SK-N-SH treated with all-trans-retinoic acid at 6 μM for 48 hours (cell line): ENCODE data around the gene EWSR1.

ENCODE experiments used
- ATAC-seq: fragments of 200-7000 bp; cut with Tn5 transposase; 3 replicates; pipeline ENCODE4 v1.9.1; 2020; ENCODE audit warnings: mild to moderate bottlenecking, moderate library complexity
- ARNTL ChIP-seq: fragments of 450-650 bp; formaldehyde crosslinking; IDR thresholded peaks from 2 replicates; pipeline ENCODE4 v1.5.0; 2020; ENCODE audit warnings: low read depth, mild to moderate bottlenecking, moderate library complexity, borderline replicate concordance
- BACH2 ChIP-seq: fragments of 250-450 bp; sonication (Bioruptor Pico); IDR thresholded peaks from 2 replicates; pipeline ENCODE4 v1.9.0; 2021; ENCODE audit warnings: mild to moderate bottlenecking, borderline replicate concordance
- CSDC2 ChIP-seq: fragments of 250-450 bp; sonication (Bioruptor Pico); IDR thresholded peaks from 2 replicates; pipeline ENCODE4 v1.5.0; 2020; ENCODE audit warnings: mild to moderate bottlenecking, moderate library complexity
- ESRRG ChIP-seq: fragments of 250-450 bp; sonication (Bioruptor Pico); IDR thresholded peaks from 2 replicates; pipeline ENCODE4 v1.6.1; 2021; ENCODE audit warnings: mild to moderate bottlenecking
- GLIS3 ChIP-seq: fragments of 250-450 bp; sonication (Bioruptor Pico); IDR thresholded peaks from 2 replicates; pipeline ENCODE4 v1.5.0; 2020; ENCODE audit warnings: mild to moderate bottlenecking, moderate library complexity
- ISL1 ChIP-seq: fragments of 250-450 bp; sonication (Bioruptor Pico); IDR thresholded peaks from 2 replicates; pipeline ENCODE4 v2.1.2; 2022; ENCODE audit warnings: mild to moderate bottlenecking, moderate library complexity
- PPARA ChIP-seq: fragments of 250-450 bp; sonication (Bioruptor Pico); IDR thresholded peaks from 2 replicates; pipeline ENCODE4 v1.5.0; 2020; ENCODE audit warnings: mild to moderate bottlenecking, borderline replicate concordance
- SNAI2 ChIP-seq: fragments of 250-450 bp; sonication (Bioruptor Pico); IDR thresholded peaks from 2 replicates; pipeline ENCODE4 v1.5.0; 2020; ENCODE audit warnings: mild to moderate bottlenecking, moderate library complexity
- TCF4 ChIP-seq: fragments of 250-450 bp; sonication (Bioruptor Pico); IDR thresholded peaks from 2 replicates; pipeline ENCODE4 v1.8.0; 2021; ENCODE audit warnings: mild to moderate bottlenecking, moderate library complexity, borderline replicate concordance
- TOX ChIP-seq: fragments of 250-450 bp; sonication (Bioruptor Pico); IDR thresholded peaks from 2 replicates; pipeline ENCODE4 v1.8.0; 2021; ENCODE audit warnings: mild to moderate bottlenecking, moderate library complexity, borderline replicate concordance
- ZC3H10 ChIP-seq: fragments of 250-450 bp; sonication (Bioruptor Pico); IDR thresholded peaks from 2 replicates; pipeline ENCODE4 v1.5.1; 2021; ENCODE audit warnings: mild to moderate bottlenecking, moderate library complexity
- ZFP3 ChIP-seq: fragments of 250-450 bp; sonication (Bioruptor Pico); IDR thresholded peaks from 2 replicates; pipeline ENCODE4 v1.5.0; 2020; ENCODE audit warnings: mild to moderate bottlenecking, moderate library complexity
- ZFP30 ChIP-seq: fragments of 450-650 bp; formaldehyde crosslinking; IDR thresholded peaks from 2 replicates; pipeline ENCODE4 v1.5.0; 2022; ENCODE audit warnings: mild to moderate bottlenecking, moderate library complexity
- ZNF565 ChIP-seq: fragments of 450-650 bp; formaldehyde crosslinking; conservative IDR thresholded peaks from 2 replicates; pipeline ENCODE4 v1.5.0; 2020; ENCODE audit warnings: low read depth, mild to moderate bottlenecking, moderate library complexity
- ZNF70 ChIP-seq: fragments of 450-650 bp; formaldehyde crosslinking; IDR thresholded peaks from 2 replicates; pipeline ENCODE4 v1.5.0; 2020; ENCODE audit warnings: mild to moderate bottlenecking, moderate library complexity
- ZNF8 ChIP-seq: fragments of 450-650 bp; formaldehyde crosslinking; IDR thresholded peaks from 2 replicates; pipeline ENCODE4 v1.5.0; 2020; ENCODE audit warnings: mild to moderate bottlenecking, moderate library complexity
- TF ChIP-seq, protein P1 (sequence below): fragments of 250-450 bp; sonication (Bioruptor Pico); IDR thresholded peaks from 2 replicates; pipeline ENCODE4 v1.8.0; 2021; ENCODE audit warnings: low read depth, mild to moderate bottlenecking, moderate library complexity, borderline replicate concordance
- TF ChIP-seq, protein P2 (sequence below): fragments of 250-450 bp; sonication (Bioruptor Pico); IDR thresholded peaks from 2 replicates; pipeline ENCODE4 v1.5.1; 2020; ENCODE audit warnings: low read depth, mild to moderate bottlenecking, moderate library complexity
- TF ChIP-seq, protein P3 (sequence below): fragments of 250-450 bp; sonication (Bioruptor Pico); IDR thresholded peaks from 2 replicates; pipeline ENCODE4 v1.5.0; 2020; ENCODE audit warnings: mild to moderate bottlenecking, moderate library complexity
- TF ChIP-seq, protein P4 (sequence below): fragments of 250-450 bp; sonication (Bioruptor Pico); IDR thresholded peaks from 2 replicates; pipeline ENCODE4 v1.8.0; 2020; ENCODE audit warnings: mild to moderate bottlenecking, moderate library complexity, borderline replicate concordance
- TF ChIP-seq, protein P5 (sequence below): fragments of 250-450 bp; sonication (Bioruptor Pico); IDR thresholded peaks from 2 replicates; pipeline ENCODE4 v1.5.1; 2021; ENCODE audit warnings: mild to moderate bottlenecking, moderate library complexity

The EWSR1 gene

DNA sequence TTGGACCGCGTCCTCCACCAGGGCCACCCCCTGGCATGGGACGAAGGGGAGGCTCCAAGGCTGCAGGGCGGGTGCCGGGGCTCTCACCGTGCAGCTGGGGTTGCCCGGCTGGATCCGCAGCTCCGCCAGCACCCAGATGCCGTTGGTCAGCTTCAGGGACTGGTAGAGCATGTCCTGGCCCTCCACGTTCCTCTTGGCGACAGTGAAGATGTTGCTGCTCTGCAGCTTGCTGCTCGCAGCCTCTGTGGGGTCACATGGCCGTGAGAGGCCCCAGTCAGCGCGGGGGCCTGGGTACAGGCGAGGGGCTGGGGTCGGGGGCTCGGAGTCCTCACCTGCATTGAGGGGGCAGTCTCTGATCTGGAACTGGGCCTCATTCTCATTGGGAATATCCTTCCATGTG is 62.2 kb downstream of the EWSR1 start:
- no peak for TF ChIP-seq CSDC2 (CRISPR knock-in tag)
- TF ChIP-seq, protein P1, sequence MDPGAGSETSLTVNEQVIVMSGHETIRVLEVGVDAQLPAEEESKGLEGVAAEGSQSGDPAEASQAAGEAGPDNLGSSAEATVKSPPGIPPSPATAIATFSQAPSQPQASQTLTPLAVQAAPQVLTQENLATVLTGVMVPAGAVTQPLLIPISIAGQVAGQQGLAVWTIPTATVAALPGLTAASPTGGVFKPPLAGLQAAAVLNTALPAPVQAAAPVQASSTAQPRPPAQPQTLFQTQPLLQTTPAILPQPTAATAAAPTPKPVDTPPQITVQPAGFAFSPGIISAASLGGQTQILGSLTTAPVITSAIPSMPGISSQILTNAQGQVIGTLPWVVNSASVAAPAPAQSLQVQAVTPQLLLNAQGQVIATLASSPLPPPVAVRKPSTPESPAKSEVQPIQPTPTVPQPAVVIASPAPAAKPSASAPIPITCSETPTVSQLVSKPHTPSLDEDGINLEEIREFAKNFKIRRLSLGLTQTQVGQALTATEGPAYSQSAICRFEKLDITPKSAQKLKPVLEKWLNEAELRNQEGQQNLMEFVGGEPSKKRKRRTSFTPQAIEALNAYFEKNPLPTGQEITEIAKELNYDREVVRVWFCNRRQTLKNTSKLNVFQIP (CRISPR knock-in tag) = no peak
- TF ChIP-seq, protein P2, sequence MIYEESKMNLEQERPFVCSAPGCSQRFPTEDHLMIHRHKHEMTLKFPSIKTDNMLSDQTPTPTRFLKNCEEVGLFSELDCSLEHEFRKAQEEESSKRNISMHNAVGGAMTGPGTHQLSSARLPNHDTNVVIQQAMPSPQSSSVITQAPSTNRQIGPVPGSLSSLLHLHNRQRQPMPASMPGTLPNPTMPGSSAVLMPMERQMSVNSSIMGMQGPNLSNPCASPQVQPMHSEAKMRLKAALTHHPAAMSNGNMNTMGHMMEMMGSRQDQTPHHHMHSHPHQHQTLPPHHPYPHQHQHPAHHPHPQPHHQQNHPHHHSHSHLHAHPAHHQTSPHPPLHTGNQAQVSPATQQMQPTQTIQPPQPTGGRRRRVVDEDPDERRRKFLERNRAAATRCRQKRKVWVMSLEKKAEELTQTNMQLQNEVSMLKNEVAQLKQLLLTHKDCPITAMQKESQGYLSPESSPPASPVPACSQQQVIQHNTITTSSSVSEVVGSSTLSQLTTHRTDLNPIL (CRISPR knock-in tag) = no peak
- no peak for TF ChIP-seq TOX (CRISPR knock-in tag)
- TF ChIP-seq BACH2 (CRISPR knock-in tag) = no peak
- TF ChIP-seq PPARA (CRISPR knock-in tag) = no peak
- no peak for TF ChIP-seq ZFP3 (CRISPR knock-in tag)
- no peak for TF ChIP-seq GLIS3
- TF ChIP-seq, protein P3, sequence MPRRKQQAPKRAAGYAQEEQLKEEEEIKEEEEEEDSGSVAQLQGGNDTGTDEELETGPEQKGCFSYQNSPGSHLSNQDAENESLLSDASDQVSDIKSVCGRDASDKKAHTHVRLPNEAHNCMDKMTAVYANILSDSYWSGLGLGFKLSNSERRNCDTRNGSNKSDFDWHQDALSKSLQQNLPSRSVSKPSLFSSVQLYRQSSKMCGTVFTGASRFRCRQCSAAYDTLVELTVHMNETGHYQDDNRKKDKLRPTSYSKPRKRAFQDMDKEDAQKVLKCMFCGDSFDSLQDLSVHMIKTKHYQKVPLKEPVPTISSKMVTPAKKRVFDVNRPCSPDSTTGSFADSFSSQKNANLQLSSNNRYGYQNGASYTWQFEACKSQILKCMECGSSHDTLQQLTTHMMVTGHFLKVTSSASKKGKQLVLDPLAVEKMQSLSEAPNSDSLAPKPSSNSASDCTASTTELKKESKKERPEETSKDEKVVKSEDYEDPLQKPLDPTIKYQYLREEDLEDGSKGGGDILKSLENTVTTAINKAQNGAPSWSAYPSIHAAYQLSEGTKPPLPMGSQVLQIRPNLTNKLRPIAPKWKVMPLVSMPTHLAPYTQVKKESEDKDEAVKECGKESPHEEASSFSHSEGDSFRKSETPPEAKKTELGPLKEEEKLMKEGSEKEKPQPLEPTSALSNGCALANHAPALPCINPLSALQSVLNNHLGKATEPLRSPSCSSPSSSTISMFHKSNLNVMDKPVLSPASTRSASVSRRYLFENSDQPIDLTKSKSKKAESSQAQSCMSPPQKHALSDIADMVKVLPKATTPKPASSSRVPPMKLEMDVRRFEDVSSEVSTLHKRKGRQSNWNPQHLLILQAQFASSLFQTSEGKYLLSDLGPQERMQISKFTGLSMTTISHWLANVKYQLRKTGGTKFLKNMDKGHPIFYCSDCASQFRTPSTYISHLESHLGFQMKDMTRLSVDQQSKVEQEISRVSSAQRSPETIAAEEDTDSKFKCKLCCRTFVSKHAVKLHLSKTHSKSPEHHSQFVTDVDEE (CRISPR knock-in tag) = no peak
- TF ChIP-seq SNAI2 (CRISPR knock-in tag) = no peak
- no peak for TF ChIP-seq ZFP30 (CRISPR knock-in tag)
- TF ChIP-seq ZNF8 (CRISPR knock-in tag) = no peak
- no peak for TF ChIP-seq ZNF70 (CRISPR knock-in tag)
- TF ChIP-seq ZC3H10 (CRISPR knock-in tag) = no peak
- TF ChIP-seq TCF4 (CRISPR knock-in tag) = no peak
- no peak for TF ChIP-seq ZNF565 (CRISPR knock-in tag)
- TF ChIP-seq, protein P4, sequence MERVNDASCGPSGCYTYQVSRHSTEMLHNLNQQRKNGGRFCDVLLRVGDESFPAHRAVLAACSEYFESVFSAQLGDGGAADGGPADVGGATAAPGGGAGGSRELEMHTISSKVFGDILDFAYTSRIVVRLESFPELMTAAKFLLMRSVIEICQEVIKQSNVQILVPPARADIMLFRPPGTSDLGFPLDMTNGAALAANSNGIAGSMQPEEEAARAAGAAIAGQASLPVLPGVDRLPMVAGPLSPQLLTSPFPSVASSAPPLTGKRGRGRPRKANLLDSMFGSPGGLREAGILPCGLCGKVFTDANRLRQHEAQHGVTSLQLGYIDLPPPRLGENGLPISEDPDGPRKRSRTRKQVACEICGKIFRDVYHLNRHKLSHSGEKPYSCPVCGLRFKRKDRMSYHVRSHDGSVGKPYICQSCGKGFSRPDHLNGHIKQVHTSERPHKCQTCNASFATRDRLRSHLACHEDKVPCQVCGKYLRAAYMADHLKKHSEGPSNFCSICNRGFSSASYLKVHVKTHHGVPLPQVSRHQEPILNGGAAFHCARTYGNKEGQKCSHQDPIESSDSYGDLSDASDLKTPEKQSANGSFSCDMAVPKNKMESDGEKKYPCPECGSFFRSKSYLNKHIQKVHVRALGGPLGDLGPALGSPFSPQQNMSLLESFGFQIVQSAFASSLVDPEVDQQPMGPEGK = no peak
- TF ChIP-seq ISL1 = no peak
- TF ChIP-seq, protein P5, sequence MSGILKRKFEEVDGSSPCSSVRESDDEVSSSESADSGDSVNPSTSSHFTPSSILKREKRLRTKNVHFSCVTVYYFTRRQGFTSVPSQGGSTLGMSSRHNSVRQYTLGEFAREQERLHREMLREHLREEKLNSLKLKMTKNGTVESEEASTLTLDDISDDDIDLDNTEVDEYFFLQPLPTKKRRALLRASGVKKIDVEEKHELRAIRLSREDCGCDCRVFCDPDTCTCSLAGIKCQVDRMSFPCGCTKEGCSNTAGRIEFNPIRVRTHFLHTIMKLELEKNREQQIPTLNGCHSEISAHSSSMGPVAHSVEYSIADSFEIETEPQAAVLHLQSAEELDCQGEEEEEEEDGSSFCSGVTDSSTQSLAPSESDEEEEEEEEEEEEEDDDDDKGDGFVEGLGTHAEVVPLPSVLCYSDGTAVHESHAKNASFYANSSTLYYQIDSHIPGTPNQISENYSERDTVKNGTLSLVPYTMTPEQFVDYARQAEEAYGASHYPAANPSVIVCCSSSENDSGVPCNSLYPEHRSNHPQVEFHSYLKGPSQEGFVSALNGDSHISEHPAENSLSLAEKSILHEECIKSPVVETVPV = no peak
- no peak for TF ChIP-seq ESRRG (CRISPR knock-in tag)
- ATAC-seq = no peak

DNA sequence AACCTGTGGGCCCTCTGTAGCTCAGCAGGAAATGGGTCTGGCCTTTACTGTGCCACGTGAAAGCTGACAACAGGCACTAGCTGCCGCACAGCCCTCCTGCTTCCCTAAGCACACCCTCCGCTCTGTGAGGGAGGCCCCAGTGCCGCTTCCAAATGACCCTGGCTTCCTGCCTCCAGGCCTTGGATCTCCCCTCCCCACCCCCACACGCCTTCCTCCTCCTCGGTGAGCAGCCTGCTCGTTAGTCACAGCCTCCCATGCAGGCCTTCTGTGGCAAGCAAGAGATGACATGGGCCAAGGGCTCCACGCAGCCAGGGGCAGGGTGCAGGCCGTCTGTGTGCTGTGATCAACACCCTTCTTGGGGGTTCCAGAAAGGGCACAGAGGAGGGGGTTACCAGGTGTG is 62.7 kb downstream of the EWSR1 start:
- TF ChIP-seq SNAI2 (CRISPR knock-in tag) (no peak), ZC3H10 (CRISPR knock-in tag) (no peak), ARNTL (CRISPR knock-in tag) (no peak)
- TF ChIP-seq, protein P3 (CRISPR knock-in tag) = no peak
- ATAC-seq = no peak
